HG03469 (cell line): Measurements from ENCODE around the gene TTC28.

Source experiments
- ATAC-seq: cut with Tn5 transposase; IDR thresholded peaks from one replicate; pipeline ENCODE4 v1.9.1; 2021; ENCODE audit warnings: mild to moderate bottlenecking, moderate library complexity, moderate number of reproducible peaks; ENCODE audit not compliant: unreplicated experiment

TTC28 gene

DNA sequence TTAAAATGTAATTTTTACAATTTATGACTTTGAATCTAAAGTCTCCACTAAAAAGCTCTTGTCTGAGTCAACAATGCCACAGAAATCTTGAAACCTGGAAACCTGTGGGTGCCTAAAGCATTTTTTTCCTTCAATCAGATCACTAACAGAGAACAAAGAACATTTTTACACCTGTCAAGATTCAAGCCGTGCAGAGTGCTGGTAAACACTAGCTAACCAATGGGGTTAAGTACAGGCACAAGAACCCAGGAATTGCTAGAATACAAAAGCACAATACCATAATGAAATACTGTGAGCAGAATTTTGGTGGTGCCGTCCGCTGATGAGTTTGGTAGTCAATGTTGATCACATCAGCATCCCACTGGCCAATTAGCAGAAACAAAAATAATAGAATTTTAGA, 380.3 kb downstream of the TTC28 start:
- ATAC-seq = no peak

DNA sequence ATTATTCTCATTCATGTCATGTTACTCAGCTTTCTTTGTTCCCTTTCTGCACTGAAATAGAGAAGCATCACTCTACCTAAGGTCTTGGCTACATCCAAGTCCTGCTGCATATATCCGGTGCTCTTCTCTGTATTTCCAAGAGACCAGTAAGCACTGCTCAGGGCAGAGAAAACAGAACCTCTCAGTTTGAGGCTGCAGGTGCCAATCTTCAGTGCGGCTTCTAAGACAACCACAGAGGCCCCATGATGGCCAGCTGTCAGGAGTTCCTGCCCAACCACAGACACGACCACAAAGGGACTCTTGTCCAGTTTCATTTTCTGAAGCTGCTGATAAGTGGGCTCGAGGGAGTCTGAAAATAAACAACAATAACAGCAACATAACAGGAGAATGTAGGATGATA, 382.1 kb downstream of the TTC28 start:
- no peak for ATAC-seq

GRCh38 chr22:28296452-28296851, 383.2 kb downstream of the TTC28 start:
- no peak for ATAC-seq

- ATAC-seq = no peak
Measured at GRCh38 chr22:28283068-28283654, 396.5 kb downstream of the TTC28 start.

- no peak for ATAC-seq
Measured at GRCh38 chr22:28282405-28283067, 397.1 kb downstream of the TTC28 start.

GRCh38 chr22:28279888-28280287, 399.8 kb downstream of the TTC28 start:
- ATAC-seq = no peak

GRCh38 chr22:28269277-28269676, 410.4 kb downstream of the TTC28 start:
- ATAC-seq = no peak

DNA sequence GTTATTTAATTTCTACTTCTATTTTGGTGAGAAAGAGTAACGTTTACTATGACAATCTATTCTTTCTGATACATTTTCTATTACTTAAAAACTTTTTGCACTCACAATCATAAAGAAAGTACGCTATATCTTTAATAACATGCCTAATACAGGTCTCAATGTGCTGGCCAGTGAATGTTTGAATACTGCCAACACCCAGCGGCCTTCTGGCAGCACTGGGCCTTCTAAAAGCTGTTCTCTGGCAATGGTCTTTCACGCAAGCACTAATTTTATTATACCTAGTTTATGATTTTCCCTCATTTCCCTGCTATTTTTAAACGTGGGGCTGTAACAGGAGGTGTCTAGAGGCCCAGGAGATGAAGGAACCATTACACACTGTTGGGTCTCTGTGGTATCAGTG, 410.8 kb downstream of the TTC28 start:
- no peak for ATAC-seq

DNA sequence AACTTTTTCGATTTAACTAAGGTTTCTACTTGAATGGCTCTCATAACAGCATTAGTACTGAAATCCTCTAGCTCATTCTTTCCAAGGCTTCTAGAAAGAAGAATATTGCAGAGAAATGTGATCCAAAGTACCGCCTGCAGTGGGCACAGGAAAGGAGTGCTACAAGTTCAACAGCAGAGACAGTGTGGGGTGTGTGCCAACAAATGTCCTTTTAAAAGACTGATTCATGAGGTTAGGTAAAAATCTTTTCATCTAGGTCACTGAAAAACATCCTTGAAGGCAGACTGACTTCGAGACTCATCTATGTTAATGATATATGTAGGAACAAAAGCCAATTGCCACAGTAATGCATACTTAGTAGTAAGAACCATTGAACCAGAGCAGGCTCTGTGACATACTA, 411.5 kb downstream of the TTC28 start:
- ATAC-seq = no peak

DNA sequence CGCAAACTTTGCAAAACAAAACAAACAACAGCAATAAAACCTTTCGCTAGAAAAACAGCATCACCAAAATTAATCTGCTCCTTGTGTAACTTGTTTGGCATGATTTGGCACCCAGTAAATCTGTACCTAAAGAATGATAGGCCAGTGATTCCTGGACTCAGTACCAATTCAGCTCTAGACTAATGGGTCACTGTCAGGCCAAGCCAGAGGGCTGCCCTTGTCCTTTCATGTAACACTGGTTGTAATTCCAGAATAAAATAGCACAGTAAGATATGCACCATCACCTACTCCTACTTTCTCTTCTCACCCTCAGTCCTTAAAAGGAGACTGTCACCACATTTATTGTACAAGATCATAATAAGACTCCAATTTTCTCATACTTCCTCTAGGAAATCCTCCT, 419.0 kb downstream of the TTC28 start:
- ATAC-seq = no peak

DNA sequence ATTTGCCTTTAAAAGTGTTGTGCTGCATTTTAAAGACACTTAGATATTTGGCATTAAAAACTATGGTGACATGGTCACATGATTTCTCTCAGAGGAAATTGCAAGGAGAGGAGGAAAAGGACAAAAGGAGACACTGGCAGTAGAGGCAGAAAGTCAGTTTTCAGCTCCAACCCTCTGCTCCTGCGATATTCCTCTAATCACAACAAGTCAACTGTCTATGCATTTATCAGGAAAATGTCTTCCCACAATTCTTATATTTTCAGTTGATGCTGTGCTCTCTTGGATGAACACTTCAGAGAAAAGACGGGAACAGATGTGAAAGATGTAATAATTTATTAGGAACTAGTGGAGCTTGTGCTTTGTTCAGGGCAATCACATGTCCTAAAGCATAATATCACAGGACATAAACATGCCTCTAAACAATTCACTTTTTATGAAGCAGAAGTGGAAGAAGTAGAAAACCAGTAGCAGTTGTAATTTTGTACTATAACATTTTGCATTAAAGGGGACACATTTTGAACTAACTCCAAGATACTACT, 419.8 kb downstream of the TTC28 start:
- ATAC-seq = no peak

DNA sequence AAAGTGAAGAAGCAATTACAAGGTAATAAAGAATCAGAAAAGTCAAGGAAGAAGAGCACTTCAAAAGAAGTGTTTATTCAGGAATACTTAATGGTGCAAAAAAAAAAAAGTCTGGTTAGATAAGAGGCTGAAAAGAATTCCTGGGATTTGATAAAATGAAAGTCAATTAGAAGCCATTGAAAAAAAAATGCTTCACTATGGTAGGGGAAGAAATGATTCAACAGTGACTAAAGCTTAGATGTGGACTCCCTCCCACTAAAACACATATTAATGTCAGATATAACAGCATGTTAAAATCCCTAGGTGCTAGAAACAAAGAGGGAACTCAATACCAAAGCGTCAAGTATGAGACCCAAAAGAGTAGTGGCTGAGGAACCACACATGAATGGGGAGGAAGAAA, 425.2 kb downstream of the TTC28 start:
- no peak for ATAC-seq

- no peak for ATAC-seq
Measured at GRCh38 chr22:28252539-28252938, 427.1 kb downstream of the TTC28 start.

DNA sequence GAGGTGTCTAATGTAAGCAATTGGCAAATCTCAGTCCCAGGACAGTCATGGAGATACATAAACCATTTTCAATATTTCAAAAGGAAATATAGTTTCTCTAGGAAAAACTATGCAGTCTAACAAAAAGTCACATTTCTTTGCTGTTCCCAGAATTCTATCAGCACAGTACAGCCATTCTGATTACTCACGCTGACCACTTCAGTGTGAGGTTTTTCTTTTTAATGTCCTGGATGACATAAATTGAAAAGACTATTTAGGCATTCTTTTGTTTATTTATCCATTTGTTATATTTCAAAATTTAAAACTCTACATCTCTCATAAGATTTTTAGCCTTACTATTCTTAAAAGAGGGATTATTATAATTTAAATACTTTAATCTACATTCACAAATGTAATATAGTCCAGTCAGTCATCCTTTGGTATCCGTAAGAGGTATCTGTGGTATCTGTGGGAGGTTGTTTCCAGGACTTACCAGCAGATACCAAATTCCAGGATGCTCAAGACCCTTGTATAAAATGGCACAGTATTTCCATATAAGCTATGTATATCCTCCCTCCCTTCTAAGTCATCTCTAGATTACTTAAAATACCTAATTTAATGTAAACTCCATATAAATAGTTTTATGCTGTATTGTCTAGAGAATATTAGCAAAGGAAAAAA, 429.5 kb downstream of the TTC28 start:
- no peak for ATAC-seq

- ATAC-seq = no peak
Measured at GRCh38 chr22:28249402-28249801, 430.2 kb downstream of the TTC28 start.

- ATAC-seq = no peak
Measured at GRCh38 chr22:28247667-28248363, 431.8 kb downstream of the TTC28 start.

DNA sequence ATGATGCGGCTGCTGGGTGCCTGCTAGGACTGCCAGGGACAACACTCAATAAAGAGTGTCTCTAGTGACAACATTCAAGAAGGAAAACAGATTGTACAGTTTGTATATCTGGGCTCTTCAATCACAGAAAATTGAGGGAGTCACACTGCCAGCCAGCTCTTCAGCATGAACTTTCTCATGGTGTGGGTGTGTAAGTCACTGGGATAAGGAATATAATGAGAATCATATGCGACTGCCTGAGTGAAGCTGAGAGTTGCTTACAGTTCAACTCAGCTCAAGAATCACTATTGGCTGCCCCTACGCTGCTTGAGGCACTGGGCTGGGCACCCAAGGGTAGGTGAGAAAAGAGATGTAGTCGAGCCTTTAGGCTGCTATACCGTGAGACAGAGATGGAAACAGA, 432.5 kb downstream of the TTC28 start:
- ATAC-seq = no peak

GRCh38 chr22:28246397-28246796, 433.2 kb downstream of the TTC28 start:
- no peak for ATAC-seq

GRCh38 chr22:28245579-28246224, 433.9 kb downstream of the TTC28 start:
- no peak for ATAC-seq

DNA sequence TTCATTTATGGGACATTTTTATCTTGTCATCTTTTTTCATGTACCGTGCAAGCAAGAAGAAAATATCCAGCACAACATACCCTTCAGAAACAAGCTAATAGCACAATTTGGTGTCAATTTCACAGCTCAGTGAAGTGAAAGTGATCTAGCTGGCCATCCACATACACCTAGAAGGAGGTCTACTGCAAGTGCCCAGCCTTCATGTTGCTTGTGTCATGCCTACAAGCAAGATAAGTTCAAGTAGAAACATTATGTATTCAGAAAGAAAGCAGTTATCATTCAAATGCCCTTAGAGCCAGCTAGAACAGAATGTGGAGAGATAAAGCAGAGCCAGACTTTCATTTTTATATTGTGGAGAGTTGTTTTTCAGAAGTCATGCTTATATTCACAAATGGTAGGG, 434.9 kb downstream of the TTC28 start:
- no peak for ATAC-seq

DNA sequence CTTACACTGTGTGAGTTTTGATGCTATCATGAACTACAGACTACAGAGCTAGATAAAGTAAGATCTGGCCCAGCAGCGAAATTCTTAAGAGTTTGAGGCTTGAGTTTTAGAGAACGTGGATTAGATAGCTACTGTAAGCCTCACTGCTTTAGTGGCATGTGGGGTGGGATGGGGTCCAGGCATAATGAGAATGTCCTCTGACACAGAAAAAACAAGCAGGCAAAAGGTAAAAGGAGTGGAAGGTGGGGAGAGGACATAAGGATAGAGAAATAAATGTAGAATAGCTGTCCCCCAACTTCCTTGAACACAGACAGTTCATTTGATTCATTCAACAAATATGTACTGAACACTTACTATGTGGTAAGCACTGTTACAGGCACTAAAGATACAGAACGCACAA, 436.1 kb downstream of the TTC28 start:
- no peak for ATAC-seq
